CD4-positive, alpha-beta T cell (primary cell): ENCODE data around the gene DEGS2. TPM values are rescaled to one million over a fixed set of nuclear protein-coding genes. Genes with fewer than 3 reads are reported as not detected.

Experiments used
- ATAC-seq: fragments of 200-7000 bp; cut with Tn5 transposase; one replicate; pipeline ENCODE4 v1.10.0; 2022; ENCODE audit warnings: mild to moderate bottlenecking; ENCODE audit not compliant: poor library complexity
- CTCF ChIA-PET: fragments of 350-600 bp; sonication (Branson Sonifier 250); formaldehyde crosslinking; loops from one replicate; lab custom pipeline; 2021; ENCODE audit warnings: antibody characterized with exemption, inconsistent platforms; lab: Charles Lee
- POLR2A ChIA-PET: fragments of 350-600 bp; sonication (Branson Sonifier 250); formaldehyde crosslinking; loops from one replicate; lab custom pipeline; 2021; ENCODE audit warnings: antibody characterized with exemption, inconsistent platforms; lab: Charles Lee
- DNase-seq, 14 experiments: peaks; one replicate each; pipeline ENCODE4 v3.0.0-alpha.2; 2013 to 2020; ENCODE audit warnings: mixed read lengths in 2 of 14
- H3K27ac ChIP-seq, 2 donors: one replicate each; pipeline versions ENCODE4 v1.5.1 to v1.7.0; 2013; ENCODE audit warnings: low read length in 2 of 2, low read depth in 1 of 2, mild to moderate bottlenecking in 1 of 2
- H3K27me3 ChIP-seq, 2 experiments: 1 replicate in 1 of 2; 2 replicates in 1 of 2; pipeline versions ENCODE4 v1.6.1 to v1.7.0; 2013; ENCODE audit warnings: low read length in 2 of 2, control low read depth in 1 of 2, mild to moderate bottlenecking in 1 of 2, moderate library complexity in 1 of 2; ENCODE audit not compliant: insufficient read depth in 2 of 2, control insufficient read depth in 1 of 2
- H3K36me3 ChIP-seq: one replicate; pipeline ENCODE4 v1.6.1; 2013; ENCODE audit warnings: low read length, control low read depth; ENCODE audit not compliant: insufficient read depth
- H3K4me1 ChIP-seq: one replicate; pipeline ENCODE4 v1.6.1; 2013; ENCODE audit warnings: low read length, control low read depth; ENCODE audit not compliant: insufficient read depth
- H3K4me3 ChIP-seq: one replicate; pipeline ENCODE4 v1.5.1; 2013; ENCODE audit warnings: mild to moderate bottlenecking, low read length, moderate library complexity
- H3K9me3 ChIP-seq, 2 experiments: 1 replicate in 1 of 2; 2 replicates in 1 of 2; pipeline versions ENCODE4 v1.6.1 to v1.7.0; 2013; ENCODE audit warnings: low read length in 2 of 2, mild to moderate bottlenecking in 2 of 2, control low read depth in 1 of 2, moderate library complexity in 1 of 2; ENCODE audit not compliant: control insufficient read depth in 1 of 2, insufficient read depth in 1 of 2
- H3K27ac Mint-ChIP-seq: one replicate; pipeline ENCODE4 v1.8.0; 2020; ENCODE audit warnings: mixed read lengths
- H3K27me3 Mint-ChIP-seq: one replicate; pipeline ENCODE4 v1.8.0; 2021; ENCODE audit warnings: mixed read lengths
- H3K36me3 Mint-ChIP-seq: one replicate; pipeline ENCODE4 v1.8.0; 2021; ENCODE audit warnings: low read depth, mixed read lengths
- H3K4me1 Mint-ChIP-seq: one replicate; pipeline ENCODE4 v1.8.0; 2021; ENCODE audit warnings: low read depth, mixed read lengths
- H3K4me3 Mint-ChIP-seq: one replicate; pipeline ENCODE4 v1.8.0; 2020; ENCODE audit warnings: mild to moderate bottlenecking, mixed read lengths
- H3K9me3 Mint-ChIP-seq: one replicate; pipeline ENCODE4 v1.8.0; 2020; ENCODE audit warnings: mixed read lengths
- intact Hi-C, 2 experiments: fragments of 100-400 bp; cut with DNase I in 1 of 2; cut with micrococcal nuclease in 1 of 2; formaldehyde crosslinking; loops; one replicate each; pipeline versions ENCODE4 v1.15.1 to v1.9.0; 2023 to 2025; cut with DNase I, micrococcal nuclease
- total RNA-seq, 174 experiments: library from RNA in 2 of 174; stranded (reverse) in 2 of 174; gene quantifications; one replicate each; pipeline ENCODE4 v1.2.3 and lab custom pipeline; 2021 to 2026
- TF ChIP-seq, protein P1 (sequence below): fragments of 200-600 bp; IDR thresholded peaks from one replicate; pipeline ENCODE4 v1.8.0; 2022; ENCODE audit warnings: antibody characterized with exemption, mild to moderate bottlenecking

The DEGS2 gene
- total RNA-seq, 2 experiments from 2014 or later = 0.11 TPM; not detected in 1

DNA sequence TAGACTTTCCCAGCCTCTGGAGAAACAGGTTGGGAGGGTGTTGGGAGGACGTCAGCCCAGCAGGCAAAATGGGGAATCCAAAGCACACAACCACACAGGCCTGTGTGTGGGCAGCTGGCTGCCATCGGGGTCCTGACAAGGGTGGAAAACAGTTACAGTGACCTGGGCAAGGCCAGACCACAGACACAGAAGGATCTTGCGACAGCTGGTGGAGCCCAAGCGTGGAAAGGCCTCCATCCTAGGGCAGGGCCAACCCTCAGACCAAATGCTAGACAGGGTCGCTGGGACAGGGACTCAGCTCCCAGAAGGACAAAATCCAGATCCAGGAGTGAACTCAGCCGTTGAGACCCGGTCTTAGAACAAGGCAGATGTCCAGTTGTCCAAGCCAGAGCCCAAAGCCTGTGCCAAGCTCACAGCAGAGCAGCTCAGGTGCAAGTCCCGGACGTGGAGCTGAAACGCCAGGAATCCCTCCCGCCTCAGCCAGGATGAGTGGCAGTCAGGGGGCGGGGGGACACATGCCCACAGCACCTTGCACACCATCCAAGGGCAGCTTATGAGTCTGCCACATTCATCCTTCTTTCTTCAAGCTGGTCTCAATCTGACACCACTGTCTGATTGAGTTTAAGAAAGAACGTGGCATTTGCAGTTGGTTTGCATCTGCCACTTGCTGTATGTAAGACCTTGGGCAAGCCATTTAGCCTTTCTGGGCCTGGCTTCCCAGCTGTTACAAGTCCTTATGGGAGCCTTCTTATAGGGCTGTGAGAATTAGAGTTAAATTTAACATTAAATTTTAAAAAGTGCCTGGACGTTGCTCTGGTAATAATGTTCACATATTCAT is 37.6 kb downstream of the DEGS2 start:
- intact Hi-C loops = no loop called here
- peak overlapping the region; percentile 72 for H3K27ac Mint-ChIP-seq
- H3K36me3 Mint-ChIP-seq = peaks cover 92% of the 10 kb centered on the region
- ChIA-PET POLR2A (interaction anchor here (1.1 to 2.4 kb wide), 5 partner anchors 9 to 47 kb away, joined by 3 to 9 read pairs (median 3); no protein-coding TSS in a partner anchor), CTCF (interaction anchor here (0.6 to 2.4 kb wide), 3 partner anchors 33 to 1945 kb away, joined by 3 to 5 read pairs (median 3); no protein-coding TSS in a partner anchor)
- H3K9me3 Mint-ChIP-seq = no peaks in the 10 kb centered on the region
- no peak for DNase-seq
- Histone ChIP-seq H3K4me1 (peaks cover 16% of the 10 kb centered on the region), H3K4me3 (no peak overlapping the region), H3K27ac (peak overlapping the region in 1 of 2 donors; percentile 21), H3K27me3 (no peaks in the 10 kb centered on the region), H3K36me3 (peaks cover 98% of the 10 kb centered on the region), H3K9me3 (no peaks in the 10 kb centered on the region)
- peaks cover 19% of the 10 kb centered on the region for H3K4me1 Mint-ChIP-seq
- H3K4me3 Mint-ChIP-seq = no peak overlapping the region
- ATAC-seq = no peak
- TF ChIP-seq, protein P1, sequence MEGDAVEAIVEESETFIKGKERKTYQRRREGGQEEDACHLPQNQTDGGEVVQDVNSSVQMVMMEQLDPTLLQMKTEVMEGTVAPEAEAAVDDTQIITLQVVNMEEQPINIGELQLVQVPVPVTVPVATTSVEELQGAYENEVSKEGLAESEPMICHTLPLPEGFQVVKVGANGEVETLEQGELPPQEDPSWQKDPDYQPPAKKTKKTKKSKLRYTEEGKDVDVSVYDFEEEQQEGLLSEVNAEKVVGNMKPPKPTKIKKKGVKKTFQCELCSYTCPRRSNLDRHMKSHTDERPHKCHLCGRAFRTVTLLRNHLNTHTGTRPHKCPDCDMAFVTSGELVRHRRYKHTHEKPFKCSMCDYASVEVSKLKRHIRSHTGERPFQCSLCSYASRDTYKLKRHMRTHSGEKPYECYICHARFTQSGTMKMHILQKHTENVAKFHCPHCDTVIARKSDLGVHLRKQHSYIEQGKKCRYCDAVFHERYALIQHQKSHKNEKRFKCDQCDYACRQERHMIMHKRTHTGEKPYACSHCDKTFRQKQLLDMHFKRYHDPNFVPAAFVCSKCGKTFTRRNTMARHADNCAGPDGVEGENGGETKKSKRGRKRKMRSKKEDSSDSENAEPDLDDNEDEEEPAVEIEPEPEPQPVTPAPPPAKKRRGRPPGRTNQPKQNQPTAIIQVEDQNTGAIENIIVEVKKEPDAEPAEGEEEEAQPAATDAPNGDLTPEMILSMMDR = no peak
- H3K27me3 Mint-ChIP-seq = no peaks in the 10 kb centered on the region

DNA sequence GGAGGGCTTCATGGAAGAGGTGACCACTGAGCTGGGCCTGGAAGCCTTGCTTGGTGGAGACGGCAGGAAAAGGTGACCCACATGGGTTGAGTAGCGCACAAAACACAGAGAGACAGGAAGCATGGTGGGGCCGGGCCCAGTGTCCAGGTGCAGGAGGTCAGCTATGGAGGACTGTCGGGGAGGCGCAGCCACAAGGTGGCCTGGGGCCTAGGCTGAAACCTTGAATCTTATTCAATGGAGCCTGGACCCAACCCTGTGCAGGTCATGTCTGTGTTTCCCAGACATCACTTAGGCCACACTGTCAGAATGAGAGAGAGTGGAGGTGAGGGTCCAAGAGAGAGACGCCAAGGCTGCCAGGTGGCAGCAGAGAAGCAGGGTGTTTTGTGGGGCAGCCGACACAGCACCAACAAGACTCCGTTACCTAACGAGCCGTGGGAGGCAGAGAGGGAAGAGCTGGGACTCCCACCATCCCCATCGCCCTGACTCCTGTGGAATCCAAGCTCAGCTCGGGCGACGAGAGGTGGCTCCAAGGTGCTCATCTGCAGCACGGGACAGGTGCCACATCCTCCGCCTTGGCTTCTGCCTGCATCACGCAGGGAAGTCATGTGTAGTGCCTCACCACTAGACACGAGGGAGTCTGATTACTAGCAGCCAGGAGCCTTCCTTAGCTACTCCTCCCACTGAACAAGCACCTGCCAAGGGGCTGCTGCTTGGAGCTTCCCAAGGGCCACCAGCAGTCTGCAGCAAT is 38.7 kb downstream of the DEGS2 start:
- TF ChIP-seq, protein P1 = no peak
- Histone ChIP-seq H3K36me3 (peaks cover 98% of the 10 kb centered on the region), H3K27me3 (no peaks in the 10 kb centered on the region), H3K4me1 (peaks cover 19% of the 10 kb centered on the region), H3K27ac (no peak overlapping the region), H3K9me3 (no peaks in the 10 kb centered on the region), H3K4me3 (no peak overlapping the region)
- H3K9me3 Mint-ChIP-seq = no peaks in the 10 kb centered on the region
- POLR2A ChIA-PET = interaction anchor here (0.7 to 2.4 kb wide), 5 partner anchors 8 to 147 kb away, joined by 3 to 9 read pairs (median 4); no protein-coding TSS in a partner anchor
- peaks cover 92% of the 10 kb centered on the region for H3K36me3 Mint-ChIP-seq
- no peaks in the 10 kb centered on the region for H3K27me3 Mint-ChIP-seq
- intact Hi-C loops = no loop called here
- CTCF ChIA-PET = interaction anchor here (1.9 to 2.4 kb wide), 2 partner anchors 12 to 72 kb away, joined by 5 to 6 read pairs; no protein-coding TSS in a partner anchor
- H3K27ac Mint-ChIP-seq = peak overlapping the region; percentile 72
- H3K4me3 Mint-ChIP-seq = no peak overlapping the region
- no peak for DNase-seq
- peaks cover 24% of the 10 kb centered on the region for H3K4me1 Mint-ChIP-seq
- no peak for ATAC-seq

DNA sequence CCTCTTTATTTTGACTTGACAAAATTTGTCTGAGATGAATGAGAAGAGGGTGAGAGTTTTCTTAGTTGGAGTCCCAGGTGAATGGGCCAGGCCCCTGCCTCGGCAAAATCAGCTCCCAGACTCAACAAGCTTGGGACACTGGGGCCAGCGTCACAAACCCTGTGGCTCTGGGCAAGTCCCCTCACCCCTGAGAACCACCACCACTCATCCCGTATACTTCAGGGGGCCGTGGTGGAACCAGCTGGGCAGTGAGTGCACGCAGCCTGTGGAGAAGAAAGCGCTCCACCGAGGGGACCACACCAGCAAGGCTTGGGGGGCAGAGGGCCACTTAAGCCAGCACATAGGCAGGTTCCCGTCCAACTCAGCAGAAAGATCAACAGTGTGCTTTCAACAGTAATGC is 40.2 kb downstream of the DEGS2 start:
- intact Hi-C loops = no loop called here

More for the DNA sequence above, 40.2 kb downstream of the DEGS2 start:
- CTCF ChIA-PET = interaction anchor here (1.9 kb wide), 1 partner anchor 11 kb away, joined by 6 read pairs; no protein-coding TSS in a partner anchor
- H3K4me3 Mint-ChIP-seq = no peak overlapping the region
- TF ChIP-seq, protein P1 = no peak
- peaks cover 31% of the 10 kb centered on the region for H3K4me1 Mint-ChIP-seq
- Histone ChIP-seq H3K36me3 (peaks cover 98% of the 10 kb centered on the region), H3K27ac (no peak overlapping the region), H3K4me1 (peaks cover 25% of the 10 kb centered on the region), H3K4me3 (no peak overlapping the region), H3K27me3 (no peaks in the 10 kb centered on the region), H3K9me3 (no peaks in the 10 kb centered on the region)
- ATAC-seq (no peak), DNase-seq (no peak)
- H3K27me3 Mint-ChIP-seq = no peaks in the 10 kb centered on the region
- POLR2A ChIA-PET = interaction anchor here (1.1 to 1.3 kb wide), 4 partner anchors 11 to 49 kb away, joined by 3 to 5 read pairs (median 4); partner anchors contain the start of gene DEGS2
- peaks cover 91% of the 10 kb centered on the region for H3K36me3 Mint-ChIP-seq
- no peaks in the 10 kb centered on the region for H3K9me3 Mint-ChIP-seq
- H3K27ac Mint-ChIP-seq = peak overlapping the region; percentile 72
